GM18907 (cell line): ENCODE measurements around the gene DAB1.

Experiments used
- ATAC-seq: cut with Tn5 transposase; IDR thresholded peaks from one replicate; pipeline ENCODE4 v1.9.1; 2021; ENCODE audit warnings: mild to moderate bottlenecking, moderate library complexity; ENCODE audit not compliant: unreplicated experiment

DAB1 gene

DNA sequence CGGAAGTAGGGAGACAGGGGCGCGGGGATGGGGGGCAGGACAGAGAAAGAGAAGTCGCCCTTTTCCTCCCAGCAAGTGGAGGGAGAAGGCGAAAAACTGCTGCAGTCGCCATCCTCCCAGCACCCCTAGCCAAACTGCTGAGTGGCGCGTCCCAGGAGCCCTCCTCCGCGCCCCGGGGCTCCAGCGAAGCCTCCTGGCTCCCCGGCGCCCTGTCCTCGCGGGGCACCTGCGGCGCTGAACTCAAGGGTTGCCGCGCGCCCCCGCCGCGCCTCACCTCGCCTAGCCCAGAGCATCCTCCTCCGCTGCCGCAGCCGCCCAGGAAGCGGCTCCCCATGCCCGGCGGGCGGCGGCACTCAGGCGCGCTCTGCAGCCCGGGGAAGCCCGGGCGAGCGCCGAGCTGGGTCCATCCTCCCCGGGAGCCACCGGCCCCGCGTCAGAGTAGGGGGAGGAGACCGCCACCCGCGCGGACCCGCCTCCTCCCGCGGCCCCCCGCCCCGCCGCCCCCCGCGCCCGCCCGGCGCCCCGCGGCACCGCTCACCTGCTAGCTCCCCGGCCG is at the start of gene DAB1:
DAB1 (minus strand) TSS at position 405 of the 556 bp plus-strand sequence. CDS start 133,030 bp downstream, outside the sequence.
- no peak for ATAC-seq

DNA sequence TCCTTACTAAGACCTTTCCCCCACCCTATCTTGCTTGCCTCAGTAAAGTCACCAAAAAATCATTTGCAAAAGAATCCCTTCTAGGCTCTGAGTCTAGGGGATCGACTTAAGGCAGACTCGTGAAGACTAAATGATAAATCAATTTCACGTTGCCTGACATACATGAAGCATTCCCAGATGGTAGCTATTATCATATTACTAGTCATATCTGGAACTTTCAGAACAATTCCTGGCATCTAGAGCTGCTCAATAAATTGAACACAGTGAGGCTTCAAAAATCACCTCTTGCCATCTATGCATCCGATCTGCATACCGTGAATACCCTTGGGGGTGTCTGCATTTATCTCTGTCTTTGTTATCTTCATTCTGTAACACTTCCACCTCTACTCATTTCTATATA is 49.6 kb upstream of the DAB1 start:
- no peak for ATAC-seq

DNA sequence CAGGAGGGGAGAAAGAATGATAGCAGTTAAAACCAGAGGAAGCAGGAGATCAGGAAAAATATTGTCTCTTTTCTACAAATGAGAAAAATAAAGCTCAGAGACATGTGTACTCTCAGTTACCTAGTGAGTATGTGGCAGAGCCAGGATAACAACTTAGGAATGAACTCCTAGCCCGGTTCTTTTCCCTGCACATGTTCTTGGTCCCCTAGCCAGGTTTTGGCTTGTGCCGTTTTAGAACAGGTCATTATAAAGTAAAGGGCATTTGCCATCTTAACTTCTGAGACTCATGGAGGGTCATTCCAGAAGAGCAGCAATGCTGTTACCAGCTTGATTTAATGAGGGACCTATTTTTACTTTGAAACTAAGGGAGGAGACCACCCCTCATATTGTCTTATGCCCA is 48.1 kb upstream of the DAB1 start:
- no peak for ATAC-seq

DNA sequence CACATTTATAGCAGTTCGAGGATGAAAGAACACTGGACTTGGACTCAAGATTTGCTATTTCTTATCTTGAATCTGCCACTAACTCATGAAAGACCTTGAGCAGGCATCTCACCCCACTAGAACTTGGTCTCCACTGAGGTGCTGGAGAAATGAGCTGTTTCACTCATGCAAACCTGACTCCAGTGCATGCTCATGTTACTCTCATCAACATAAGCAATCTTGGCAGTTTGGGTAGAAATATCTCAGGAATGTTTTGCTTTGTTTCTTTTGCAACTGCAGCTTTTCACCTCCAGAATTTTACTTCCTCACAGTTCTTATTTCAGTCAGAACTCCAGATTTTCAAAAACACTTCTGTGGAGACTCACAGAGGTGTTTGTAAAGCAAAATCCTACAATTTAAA is 46.2 kb upstream of the DAB1 start:
- no peak for ATAC-seq

DNA sequence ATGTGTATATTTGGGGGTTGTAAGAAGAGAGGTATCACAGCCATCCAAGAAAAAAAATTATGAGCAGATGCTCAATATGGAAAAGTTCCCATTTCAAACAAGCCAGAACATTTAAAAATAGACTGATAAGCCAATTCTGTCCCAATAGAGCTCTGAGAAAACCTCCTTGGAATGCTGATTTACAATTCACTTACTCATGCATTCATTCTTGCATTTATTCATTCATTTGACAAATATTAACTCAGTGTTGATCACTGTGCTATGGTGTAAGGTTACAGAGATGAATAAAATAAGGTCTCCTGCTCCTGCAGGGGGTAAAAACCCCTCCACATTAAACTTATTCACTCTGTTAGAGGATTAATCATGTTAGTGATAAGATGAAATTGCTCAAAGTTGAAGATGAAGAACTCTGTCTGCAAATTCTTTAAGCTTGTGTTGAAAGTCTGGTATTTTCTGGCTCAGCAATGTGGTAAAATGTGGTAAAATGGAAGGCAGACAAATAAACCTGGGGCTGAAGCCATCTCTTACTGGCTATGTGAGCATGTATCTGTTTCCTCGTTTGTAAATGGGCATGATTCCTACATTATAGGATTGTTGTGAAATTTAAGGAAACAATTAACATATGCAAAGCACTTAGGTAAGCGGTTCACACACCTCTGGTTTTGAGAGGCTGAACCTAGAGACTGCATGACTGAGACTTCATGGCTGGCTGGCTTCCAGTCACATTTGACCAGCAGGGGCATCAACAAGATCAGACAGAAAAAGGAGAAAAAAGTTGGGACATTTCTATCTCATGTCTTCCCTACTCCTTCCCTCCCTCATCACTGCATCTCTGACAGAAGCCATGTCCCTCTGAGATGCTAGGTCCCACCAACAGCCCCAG is 45.0 kb upstream of the DAB1 start:
- ATAC-seq: no peak

DNA sequence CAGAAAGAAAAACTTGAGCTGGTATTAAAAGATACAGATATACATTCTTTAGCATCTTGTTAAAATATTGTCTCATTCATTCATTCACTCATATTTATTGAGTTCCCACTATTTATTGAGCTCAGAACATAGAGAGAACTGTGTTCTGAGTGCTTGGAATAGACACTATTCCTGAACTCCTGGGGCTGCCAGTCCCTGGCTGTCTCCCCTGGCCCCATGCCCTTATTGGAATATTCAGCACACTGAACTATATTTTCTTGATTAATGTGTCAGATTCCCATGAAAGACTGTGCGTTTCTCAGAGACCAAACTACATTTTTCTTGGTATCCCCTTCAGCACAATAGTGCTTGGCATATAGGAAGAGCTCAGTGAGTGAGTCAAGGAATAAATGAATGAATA is 44.0 kb upstream of the DAB1 start:
- ATAC-seq: no peak

DNA sequence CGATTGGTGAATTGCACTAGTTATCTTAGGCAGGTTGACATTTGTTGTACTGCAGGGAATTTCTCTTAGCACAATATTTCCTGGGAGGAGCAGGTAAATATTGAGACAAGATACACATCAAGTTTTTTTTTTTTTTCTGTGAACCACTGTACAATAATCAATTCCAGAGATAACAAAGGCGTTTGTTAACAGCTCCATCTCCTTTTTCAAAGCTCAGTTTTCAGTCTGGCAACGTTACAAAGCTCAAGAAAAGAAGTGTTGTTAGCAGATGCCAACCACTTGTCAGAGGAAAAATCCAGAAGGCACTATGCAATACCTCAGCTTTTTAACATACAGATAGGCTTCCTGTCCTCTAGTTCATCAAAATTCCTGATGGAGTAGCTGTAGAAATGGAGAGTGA is 40.9 kb upstream of the DAB1 start:
- ATAC-seq: no peak

DNA sequence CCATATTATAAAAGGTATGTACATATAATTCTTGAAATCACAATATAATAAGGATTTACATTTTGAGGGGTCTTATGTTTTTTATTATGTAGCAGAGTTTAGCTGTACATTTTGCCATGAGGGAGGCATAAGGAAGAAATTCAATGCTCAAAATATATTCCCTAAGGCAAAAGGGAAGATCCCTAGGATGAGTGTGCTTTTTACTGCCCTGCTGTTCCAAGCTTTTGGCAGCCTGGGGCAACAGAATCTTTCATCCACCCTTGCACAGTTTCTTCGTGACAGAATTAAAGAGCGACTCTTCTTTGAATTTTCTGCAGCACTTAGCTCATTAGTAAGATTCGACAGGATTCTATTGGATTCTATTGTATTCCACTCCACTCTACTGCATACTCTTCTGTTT is 39.5 kb upstream of the DAB1 start:
- ATAC-seq: no peak

DNA sequence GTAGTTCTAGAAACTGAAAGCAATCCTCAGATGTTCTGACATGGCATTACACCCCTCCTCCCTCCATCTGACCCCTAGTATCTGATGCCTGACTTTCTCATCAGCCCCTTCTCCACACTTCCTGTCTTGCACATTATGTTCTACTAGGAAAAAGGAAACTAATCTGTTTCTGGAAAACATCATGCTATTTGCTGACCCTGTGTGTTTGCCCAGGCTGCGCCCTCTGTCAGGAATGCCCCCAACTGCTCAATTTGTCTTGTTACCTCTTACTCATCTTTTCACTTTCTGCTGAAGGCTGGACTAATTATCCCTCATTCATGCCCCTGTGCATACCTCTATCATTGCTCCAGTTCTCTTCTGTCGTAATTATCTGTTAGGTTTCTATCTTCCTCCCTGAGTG is 37.5 kb upstream of the DAB1 start:
- ATAC-seq: no peak

DNA sequence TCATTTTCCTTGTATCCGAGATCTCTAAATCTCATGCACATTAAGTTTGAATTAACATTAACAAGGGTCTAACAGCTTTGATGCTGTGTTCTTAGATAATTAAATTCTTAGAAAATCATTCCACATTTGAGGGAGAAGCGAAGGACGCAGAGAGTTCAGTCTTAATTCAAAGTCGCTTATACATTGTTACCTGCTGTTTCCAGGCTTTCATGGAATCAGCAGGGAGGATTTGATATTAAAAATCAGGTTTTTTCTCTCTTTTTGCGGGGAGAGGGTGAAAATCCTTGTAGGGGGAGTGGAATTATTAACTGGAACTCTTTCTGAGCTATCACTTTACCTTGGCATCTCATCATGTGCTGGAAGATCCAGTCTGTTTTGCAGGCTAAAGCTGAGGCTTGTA is 27.7 kb upstream of the DAB1 start:
- ATAC-seq: no peak

DNA sequence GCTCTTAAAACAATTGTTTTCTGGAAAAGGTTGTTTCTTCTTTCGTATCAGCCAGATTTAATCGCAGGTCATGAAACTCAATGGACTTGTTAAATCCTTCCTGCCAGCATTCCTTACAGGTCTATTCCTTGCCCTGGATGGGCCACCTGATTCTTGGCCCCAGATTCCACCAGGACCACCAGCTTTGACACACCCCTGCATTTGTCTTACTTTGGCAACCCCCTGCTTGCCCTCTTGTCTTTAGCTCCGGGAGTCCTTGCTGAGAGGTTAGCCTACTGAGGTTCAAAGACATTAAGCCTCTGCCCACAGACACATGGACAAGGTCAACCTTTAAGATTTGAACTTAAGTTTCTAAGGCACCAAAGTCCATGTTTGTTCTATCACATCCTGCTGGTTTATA is 27.1 kb upstream of the DAB1 start:
- no peak for ATAC-seq

DNA sequence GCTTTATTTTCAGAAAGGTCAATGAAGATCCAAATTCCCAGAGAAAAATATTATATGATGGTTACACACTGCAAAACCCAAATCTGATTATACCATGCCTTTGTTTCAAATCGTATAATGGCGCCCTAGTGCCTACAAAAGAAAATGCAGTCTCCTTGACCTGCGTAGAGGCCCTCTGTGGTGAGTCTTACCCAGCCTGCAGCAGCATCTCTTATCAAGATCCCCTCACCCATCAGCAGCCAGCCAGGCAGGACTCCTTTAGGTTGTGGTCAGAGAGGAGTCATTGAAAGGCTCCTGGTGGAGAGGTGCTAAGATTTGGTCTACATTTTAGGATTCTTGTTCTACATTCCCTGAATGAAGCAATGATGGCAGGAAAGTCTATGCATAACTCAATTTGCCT is 23.7 kb upstream of the DAB1 start:
- no peak for ATAC-seq

DNA sequence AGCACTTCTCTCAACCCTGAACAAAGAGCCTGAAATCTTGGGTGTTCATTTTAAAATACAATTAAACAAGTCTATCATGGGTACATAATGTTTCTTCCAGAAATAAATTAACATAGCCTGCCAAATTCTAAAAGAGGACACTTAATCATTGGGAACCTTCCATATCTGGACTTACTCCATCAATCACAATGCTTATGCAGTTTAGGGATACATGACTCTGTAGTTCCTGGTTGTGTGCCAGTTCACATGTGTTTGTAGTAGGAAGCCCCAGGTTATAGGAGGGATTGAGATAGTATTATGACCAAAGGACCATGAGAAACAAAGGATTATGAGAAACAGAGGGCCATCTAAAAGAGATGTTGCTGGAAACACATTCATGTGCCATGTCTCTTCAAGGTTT is 19.1 kb upstream of the DAB1 start:
- no peak for ATAC-seq

DNA sequence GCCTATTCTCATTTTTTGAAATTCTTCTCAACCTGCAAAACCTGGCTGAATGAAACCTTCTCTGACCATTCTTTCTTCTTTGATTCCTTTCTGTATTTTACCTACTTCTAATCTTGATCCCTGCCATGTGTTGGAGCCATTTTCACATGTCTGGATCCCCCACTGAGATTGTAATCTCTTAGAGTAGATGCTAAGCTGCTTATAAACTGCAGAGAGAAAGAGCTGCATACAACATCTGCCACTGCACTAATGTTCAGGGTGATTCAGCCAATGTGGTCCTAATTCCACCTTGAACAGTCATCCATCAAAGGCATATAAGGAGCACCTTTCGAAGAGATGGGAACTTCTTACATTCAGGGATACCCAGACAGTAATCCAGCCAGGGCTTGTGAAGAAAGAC is 16.2 kb upstream of the DAB1 start:
- ATAC-seq: no peak

DNA sequence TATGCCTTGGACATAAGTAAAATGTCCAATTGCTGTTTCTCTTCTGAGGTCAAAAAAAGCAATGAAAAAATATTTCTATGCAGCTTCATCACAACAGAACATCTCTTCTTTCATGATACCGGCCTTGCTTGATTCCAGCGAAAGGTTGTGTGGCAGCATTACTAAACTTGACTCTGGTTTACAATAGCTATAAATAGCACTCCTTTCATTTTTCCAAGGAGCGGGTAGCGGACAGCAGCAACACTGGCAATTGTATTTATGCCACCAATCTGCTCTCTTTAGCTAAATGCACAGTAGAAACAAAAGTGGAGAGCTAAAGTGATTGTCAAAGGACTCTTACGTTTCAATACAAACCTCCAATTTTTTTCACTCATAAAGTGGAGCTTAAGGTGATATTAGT is 7.5 kb upstream of the DAB1 start:
- no peak for ATAC-seq

DNA sequence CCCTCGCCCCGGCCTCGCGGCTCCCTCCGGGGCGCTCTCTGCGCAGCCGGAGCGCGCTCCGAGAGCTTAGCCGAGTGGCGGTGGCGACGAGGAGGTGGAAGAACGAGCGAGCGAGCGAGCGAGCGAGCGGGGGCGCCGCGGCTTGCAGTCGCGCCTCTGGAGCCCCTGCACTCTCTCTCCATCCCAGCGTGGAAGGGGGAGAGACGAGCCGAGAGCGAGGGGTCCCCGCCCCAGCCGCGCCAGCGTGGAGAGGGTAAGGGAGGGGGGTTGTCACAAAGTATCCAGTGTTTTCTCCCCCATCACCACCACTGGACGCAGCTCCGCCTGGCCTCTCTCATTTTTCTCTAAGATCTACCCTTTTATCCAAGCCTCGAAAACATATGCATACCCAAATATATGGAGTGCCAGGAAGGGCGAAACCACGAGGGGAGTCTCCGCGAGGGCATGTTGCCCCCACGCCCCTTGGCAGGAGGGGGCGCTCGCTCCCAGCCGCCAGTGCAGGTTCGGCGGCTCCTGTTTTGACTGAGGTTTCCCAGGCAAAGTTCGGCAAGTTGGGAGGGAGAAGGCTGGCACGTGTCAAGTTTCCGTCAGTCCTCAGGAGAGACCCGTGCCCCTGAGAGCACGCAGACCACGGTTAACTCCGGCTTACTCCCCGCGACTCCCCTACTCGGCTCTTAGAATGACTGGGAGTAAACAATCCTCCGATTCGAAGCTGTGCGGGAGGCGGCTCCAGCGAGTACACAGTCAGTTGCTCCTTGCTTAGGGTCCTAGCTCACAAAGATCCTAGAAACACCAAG is 569 bp upstream of the DAB1 start:
- no peak for ATAC-seq

DNA sequence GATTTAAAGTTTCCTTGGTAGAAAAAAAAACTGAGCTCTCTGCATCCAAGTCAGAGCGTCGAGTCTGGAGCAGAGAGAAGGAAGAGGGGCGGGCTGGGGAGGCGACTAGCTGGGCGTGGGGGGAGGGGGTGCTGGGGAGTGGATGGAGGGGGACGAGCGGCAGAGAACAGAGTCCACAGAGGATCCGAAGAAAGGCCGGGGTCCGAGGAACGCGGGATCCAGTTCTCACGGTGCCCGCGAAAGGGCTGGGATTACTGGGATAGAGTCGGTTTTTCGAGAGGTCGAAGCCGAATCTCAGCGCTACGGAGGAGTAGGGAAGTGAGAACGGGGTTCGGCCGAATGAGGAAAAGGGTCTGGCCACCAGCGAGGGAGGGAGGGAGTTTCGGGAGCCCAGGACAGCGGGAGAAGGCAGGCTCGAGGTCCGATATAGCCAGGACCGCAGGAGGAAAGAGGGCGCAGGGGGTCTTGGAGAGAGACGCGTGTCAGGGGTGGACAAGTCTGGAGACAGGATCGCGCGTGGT is 665 bp downstream of the DAB1 start:
- ATAC-seq: no peak

DNA sequence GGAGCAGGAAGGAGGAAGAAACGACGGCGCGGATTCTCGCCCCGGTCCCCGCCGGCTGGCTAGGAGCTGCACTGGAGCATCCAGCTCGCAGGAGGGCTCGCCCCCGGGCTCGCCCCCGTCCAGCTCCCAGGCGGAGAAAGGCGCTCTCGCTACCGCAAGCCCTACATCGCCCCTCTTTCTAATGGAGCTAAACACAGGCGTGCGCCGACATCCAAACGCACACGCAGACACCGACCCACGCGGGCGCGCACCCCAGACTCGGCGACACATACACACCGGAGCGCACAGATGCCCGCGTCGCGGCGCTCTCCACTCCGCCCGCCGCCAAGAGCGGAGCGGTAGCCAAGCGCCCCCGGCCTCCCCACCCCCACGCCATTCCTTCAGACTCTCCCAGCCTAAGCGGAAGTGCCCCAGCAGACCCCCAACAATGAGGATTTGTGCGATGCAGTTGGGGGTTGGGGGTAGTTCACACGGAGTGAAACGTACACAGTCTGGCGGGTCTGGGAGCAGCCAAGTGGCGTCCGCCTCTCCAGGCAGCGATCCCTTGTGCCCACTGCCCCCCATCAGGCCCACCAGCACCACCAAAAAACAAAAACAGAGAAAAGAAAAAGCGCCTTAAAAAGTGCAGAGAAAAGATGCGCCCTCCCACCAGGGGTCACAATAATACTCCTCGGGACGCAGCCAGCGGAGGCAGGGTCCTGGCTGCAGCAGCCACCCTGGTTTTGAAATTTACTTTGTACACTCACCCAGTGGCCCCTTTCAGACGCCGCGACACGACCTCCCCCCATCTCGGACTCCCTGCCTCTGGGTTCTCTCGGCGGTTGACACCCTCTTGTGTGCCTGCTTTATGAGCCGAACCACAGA is 1.4 kb downstream of the DAB1 start:
- no peak for ATAC-seq

DNA sequence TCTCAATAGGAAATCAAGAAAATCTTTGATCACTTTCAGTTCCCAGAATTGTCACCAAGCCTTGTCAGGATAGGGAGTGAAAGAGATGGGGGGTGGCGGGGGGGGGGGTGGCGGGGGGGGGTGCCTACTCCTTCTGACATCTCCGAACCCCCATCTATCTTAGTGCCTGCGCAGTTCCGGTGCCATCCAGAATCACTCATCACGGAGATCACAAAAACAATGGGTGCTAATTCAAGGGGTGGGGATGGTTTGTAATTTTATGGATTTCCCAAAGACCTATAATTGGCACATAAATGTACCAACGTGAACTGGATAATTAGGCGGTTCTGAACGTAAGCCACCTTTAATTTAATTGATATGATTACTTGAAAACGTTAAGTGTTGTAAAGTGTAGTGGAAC is 2.1 kb downstream of the DAB1 start:
- ATAC-seq: no peak

DNA sequence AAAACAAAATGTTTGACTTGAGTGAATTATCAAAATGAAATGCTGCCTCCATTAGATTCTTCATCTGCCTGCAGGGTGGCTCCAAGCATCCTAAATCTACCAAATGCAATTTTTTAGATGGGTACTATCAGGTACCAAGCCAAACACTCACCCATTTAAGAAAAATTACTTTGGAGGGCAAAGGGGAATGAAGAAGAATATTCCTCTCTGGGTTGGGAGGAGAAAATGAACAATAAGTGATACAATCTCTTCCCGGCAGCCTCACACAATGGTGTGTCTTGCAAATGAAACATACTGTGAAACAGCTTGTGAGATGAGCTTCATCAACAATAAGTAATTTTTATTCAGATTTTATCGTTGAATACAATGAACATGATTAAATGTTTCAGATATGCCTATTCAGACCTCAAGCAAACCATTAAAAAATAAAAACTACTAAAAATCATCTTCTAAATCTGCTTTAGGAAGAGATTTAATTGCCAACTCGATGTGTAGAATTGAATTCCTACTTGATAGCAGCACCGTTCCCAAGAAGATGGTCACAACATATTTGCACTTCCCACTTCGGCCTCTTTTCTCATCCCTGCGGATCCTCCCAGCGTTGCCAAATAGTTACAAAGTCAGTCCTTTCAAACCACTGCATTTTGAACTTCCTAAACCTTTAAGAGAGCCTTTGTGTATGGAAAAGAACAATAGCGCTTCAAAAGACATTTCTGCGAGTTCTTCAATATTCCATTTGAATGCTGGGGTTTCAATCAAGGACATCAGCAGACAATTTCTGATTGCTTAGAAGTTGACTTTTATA is 2.7 kb downstream of the DAB1 start:
- ATAC-seq: no peak
